GM21619 (cell line): ENCODE measurements around the gene THUMPD2.
"Not testable (repeated sequence)": the region's sequence is repeated elsewhere in the genome, so short reads cannot be mapped to it uniquely, and the experiment has no call there.

Experiments
- ATAC-seq: cut with Tn5 transposase; IDR thresholded peaks from one replicate; pipeline ENCODE4 v1.9.1; 2021; ENCODE audit not compliant: unreplicated experiment

Gene THUMPD2

GRCh38 chr2:39778775-39779340 lies at the start of gene THUMPD2:
TSS of gene THUMPD2 (minus strand) at chr2:39779258. CDS start at chr2:39779239, 19 bp downstream.
- peak; percentile 74 for ATAC-seq

GRCh38 chr2:39821871-39822270 lies 42.8 kb upstream of the THUMPD2 start:
- ATAC-seq = no peak

GRCh38 chr2:39816845-39817244 lies 37.8 kb upstream of the THUMPD2 start:
- no peak for ATAC-seq

- ATAC-seq = no peak
Observed at GRCh38 chr2:39816428-39816827, 37.4 kb upstream of the THUMPD2 start.

GRCh38 chr2:39805936-39806608 lies 27.0 kb upstream of the THUMPD2 start:
- ATAC-seq = no peak

GRCh38 chr2:39803839-39804238 lies 24.8 kb upstream of the THUMPD2 start:
- ATAC-seq = no peak

- ATAC-seq = no peak
Observed at GRCh38 chr2:39800752-39801151, 21.7 kb upstream of the THUMPD2 start.

- ATAC-seq = no peak
Observed at GRCh38 chr2:39796134-39796533, 17.1 kb upstream of the THUMPD2 start.

GRCh38 chr2:39790216-39790818 lies 11.3 kb upstream of the THUMPD2 start:
- not testable (repeated sequence) for ATAC-seq

GRCh38 chr2:39787950-39788349 lies 8.9 kb upstream of the THUMPD2 start:
- ATAC-seq = no peak

GRCh38 chr2:39786761-39787522 lies 7.9 kb upstream of the THUMPD2 start:
- ATAC-seq = no peak

GRCh38 chr2:39782591-39782990 lies 3.5 kb upstream of the THUMPD2 start:
- ATAC-seq = no peak

- ATAC-seq = no peak
Observed at GRCh38 chr2:39781697-39782096, 2.6 kb upstream of the THUMPD2 start.

GRCh38 chr2:39780825-39781600 lies 2.0 kb upstream of the THUMPD2 start:
- no peak for ATAC-seq

GRCh38 chr2:39779927-39780326 lies 869 bp upstream of the THUMPD2 start:
- no peak for ATAC-seq

- ATAC-seq = peak; percentile 1
Observed at GRCh38 chr2:39779341-39779851, 338 bp upstream of the THUMPD2 start.

- ATAC-seq = no peak
Observed at GRCh38 chr2:39778233-39778632, 825 bp downstream of the THUMPD2 start.

- ATAC-seq = no peak
Observed at GRCh38 chr2:39772812-39773152, 6.3 kb downstream of the THUMPD2 start.

- ATAC-seq = no peak
Observed at GRCh38 chr2:39772086-39772811, 6.8 kb downstream of the THUMPD2 start.

GRCh38 chr2:39762448-39762847 lies 16.6 kb downstream of the THUMPD2 start:
- no peak for ATAC-seq
